Measurements from ENCODE around the gene SRCIN1.

DNA sequence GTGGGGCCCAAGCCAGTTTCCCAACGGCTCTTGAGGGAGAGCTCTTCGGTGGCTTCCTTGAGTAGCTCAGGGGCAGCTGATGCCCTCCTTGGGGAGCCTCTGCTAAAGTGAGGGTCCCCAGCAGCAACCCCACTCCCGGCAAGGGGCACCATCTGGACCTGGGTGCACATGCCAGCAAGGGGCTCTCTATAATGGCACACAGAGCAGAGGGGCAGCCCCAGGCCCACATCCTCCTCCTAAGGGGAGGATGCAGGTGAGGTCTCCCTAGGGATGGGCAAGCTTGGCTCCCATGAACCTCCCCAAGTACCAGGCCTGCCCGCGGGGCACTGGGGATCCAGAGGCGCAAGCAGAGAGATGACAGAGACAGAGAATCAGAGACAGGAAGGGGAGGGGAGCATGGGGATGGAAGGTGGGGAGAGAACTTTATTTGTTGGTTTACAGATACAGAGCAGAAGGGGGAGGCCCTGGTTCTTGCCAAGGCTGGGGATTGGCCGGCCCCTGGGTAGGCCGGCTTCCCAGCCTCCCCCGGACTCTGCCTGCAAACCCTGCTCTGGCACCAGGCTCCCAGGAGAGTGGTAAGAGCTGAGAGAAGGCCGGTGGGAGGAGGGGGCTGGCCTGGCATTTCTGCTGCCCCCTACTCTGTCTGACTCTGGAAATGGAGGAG is 61.4 kb downstream of the SRCIN1 start:
- TF ChIP-seq ESRRG (CRISPR knock-in tag; IDR thresholded peaks at IDR 0.05) (no peak), ZNF8 (CRISPR knock-in tag; IDR thresholded peaks at IDR 0.05) (no peak), RARB (CRISPR knock-in tag; IDR thresholded peaks at IDR 0.05) (no peak), CSDC2 (CRISPR knock-in tag; IDR thresholded peaks at IDR 0.05) (no peak), TCF4 (CRISPR knock-in tag; IDR thresholded peaks at IDR 0.05; ENCODE audit: borderline replicate concordance) (no peak), ARNTL (CRISPR knock-in tag; IDR thresholded peaks at IDR 0.05; ENCODE audit: borderline replicate concordance, low read depth) (no peak), SNAI2 (CRISPR knock-in tag; IDR thresholded peaks at IDR 0.05) (no peak)

All from SK-N-SH treated with all-trans-retinoic acid at 6 μM for 48 hours (cell line).